HEK293T (cell line): ENCODE measurements around the gene GIPC2.

ENCODE experiments used
- ARNT ChIP-seq: fragments of 450-650 bp; IDR thresholded peaks from 2 replicates; pipeline ENCODE4 v1.6.1; 2017; ENCODE audit warnings: mild to moderate bottlenecking
- ELF4 ChIP-seq: fragments of 450-650 bp; IDR thresholded peaks from 2 replicates; pipeline ENCODE4 v1.6.1; 2017; ENCODE audit warnings: antibody characterized with exemption
- FOXM1 ChIP-seq: fragments of 450-650 bp; IDR thresholded peaks from 2 replicates; pipeline ENCODE4 v1.6.1; 2017; ENCODE audit warnings: mild to moderate bottlenecking, borderline replicate concordance
- NFRKB ChIP-seq: fragments of 450-650 bp; IDR thresholded peaks from 2 replicates; pipeline ENCODE4 v1.6.1; 2016; ENCODE audit warnings: mild to moderate bottlenecking, moderate library complexity
- SP1 ChIP-seq: fragments of 450-650 bp; IDR thresholded peaks from 2 replicates; pipeline ENCODE4 v1.6.1; 2017
- SUZ12 ChIP-seq: fragments of 450-650 bp; IDR thresholded peaks from 2 replicates; pipeline ENCODE4 v1.6.1; 2016; ENCODE audit warnings: mild to moderate bottlenecking
- TF ChIP-seq, protein P1 (sequence below): fragments of 450-650 bp; IDR thresholded peaks from 2 replicates; pipeline ENCODE4 v1.6.1; 2016

DNA sequence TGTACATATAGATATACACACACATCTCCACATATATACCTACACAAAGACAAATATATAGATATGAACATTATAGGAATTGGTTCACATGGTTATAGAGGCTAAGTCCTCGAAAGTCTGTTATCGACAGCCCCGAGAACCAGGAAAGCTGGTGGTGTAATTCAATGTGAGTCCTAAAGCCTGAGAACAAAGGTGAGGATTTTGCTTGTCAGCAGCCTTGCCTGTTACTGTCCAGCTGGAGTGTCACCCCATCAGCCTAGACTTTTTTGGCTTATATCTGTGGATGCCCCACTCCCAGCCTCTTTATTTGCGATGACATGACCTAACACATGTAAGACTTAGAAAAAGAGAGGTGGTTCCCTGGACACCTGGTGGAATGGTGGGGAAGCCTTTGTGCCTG lies 97.0 kb downstream of the GIPC2 start:
- TF ChIP-seq NFRKB (no peak), ARNT (no peak), SUZ12 (no peak), FOXM1 (no peak), ELF4 (no peak), SP1 (no peak)
- TF ChIP-seq, protein P1, sequence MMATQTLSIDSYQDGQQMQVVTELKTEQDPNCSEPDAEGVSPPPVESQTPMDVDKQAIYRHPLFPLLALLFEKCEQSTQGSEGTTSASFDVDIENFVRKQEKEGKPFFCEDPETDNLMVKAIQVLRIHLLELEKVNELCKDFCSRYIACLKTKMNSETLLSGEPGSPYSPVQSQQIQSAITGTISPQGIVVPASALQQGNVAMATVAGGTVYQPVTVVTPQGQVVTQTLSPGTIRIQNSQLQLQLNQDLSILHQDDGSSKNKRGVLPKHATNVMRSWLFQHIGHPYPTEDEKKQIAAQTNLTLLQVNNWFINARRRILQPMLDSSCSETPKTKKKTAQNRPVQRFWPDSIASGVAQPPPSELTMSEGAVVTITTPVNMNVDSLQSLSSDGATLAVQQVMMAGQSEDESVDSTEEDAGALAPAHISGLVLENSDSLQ = no peak
